H1 (cell line): ENCODE measurements around the gene ZNF831. TPM values are rescaled to one million over a fixed set of nuclear protein-coding genes. Genes with fewer than 3 reads are reported as not detected.

ENCODE experiments used
- ASH2L ChIP-seq: fragments of 200-600, 300-600 bp; sonication (generic); IDR thresholded peaks from one replicate; pipeline ENCODE4 v1.7.1; 2017; ENCODE audit warnings: low read length
- BRCA1 ChIP-seq: IDR thresholded peaks from 2 replicates; pipeline ENCODE4 v1.6.1; 2012; ENCODE audit warnings: low read depth, low read length, improper control_type of control experiment
- USF2 ChIP-seq: IDR thresholded peaks from 2 replicates; pipeline ENCODE4 v1.6.1; 2011; ENCODE audit warnings: low read length, improper control_type of control experiment
- polyA plus RNA-seq, 7 experiments: library from polyadenylated mRNA; depleted of rRNA in 3 of 7; stranded (reverse) in 5 of 7; unstranded in 2 of 7; fragments of >200 nt in 5 of 7; fragments of 200-250 nt in 2 of 7; gene quantifications; 1 replicate in 5 of 7; 2 replicates in 1 of 7; 4 replicates in 1 of 7; pipeline versions ENCODE4 v1.2.1 to v1.2.3, GENCODE V29; 2011 to 2013; ENCODE audit warnings: missing spikeins in 2 of 7, mixed read lengths in 2 of 7
- total RNA-seq: library from RNA; stranded (reverse); fragmentation: NEBNext Ultra II Directional; extraction: Animal tissue kit (Norgen Biotek cat#: 25700); gene quantifications from 2 replicates; pipeline ENCODE4 v1.2.1, GENCODE V29; 2021
- TF ChIP-seq, protein P1 (sequence below): IDR thresholded peaks from 2 replicates; pipeline ENCODE4 v1.6.1; 2012; ENCODE audit warnings: inconsistent platforms
- TF ChIP-seq, protein P2 (sequence below): IDR thresholded peaks from 2 replicates; pipeline ENCODE4 v1.6.1; 2012; ENCODE audit warnings: inconsistent platforms

ZNF831 gene
- total and polyA plus RNA-seq, 2 of the 8 experiments (the other 6 are each of a cell fraction or from before 2014, with no cell fraction given), result not detected

DNA sequence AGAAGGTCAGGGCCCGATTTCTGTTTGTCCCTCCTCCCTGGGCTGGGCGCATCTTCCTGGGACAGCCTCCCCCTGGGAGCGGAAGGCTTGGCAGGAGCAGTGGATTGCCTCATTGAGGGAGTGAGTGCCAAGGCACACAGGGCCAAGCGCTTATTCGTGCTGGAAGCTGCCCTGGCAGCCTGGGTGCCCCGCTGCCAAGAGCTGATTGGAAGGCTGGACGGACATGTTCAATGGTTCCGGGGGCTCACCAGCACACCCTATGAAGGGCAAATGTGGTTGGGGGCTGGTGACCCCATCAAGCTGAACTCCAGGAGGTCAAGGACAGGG lies 10.3 kb upstream of the ZNF831 start (continued):
- no peak for TF ChIP-seq ASH2L
- TF ChIP-seq BRCA1, result no peak
- TF ChIP-seq, protein P1, sequence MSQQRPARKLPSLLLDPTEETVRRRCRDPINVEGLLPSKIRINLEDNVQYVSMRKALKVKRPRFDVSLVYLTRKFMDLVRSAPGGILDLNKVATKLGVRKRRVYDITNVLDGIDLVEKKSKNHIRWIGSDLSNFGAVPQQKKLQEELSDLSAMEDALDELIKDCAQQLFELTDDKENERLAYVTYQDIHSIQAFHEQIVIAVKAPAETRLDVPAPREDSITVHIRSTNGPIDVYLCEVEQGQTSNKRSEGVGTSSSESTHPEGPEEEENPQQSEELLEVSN, result no peak
- TF ChIP-seq, protein P2, sequence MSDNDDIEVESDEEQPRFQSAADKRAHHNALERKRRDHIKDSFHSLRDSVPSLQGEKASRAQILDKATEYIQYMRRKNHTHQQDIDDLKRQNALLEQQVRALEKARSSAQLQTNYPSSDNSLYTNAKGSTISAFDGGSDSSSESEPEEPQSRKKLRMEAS, result no peak
- no peak for TF ChIP-seq USF2
